Glomerular visceral epithelial cell (primary cell): ENCODE data around the gene SLC35G2.
"Not testable (repeated sequence)": the region's sequence is repeated elsewhere in the genome, so short reads cannot be mapped to it uniquely, and the experiment has no call there.

Source experiments
- DNase-seq: peaks from one replicate; pipeline ENCODE4 v3.0.0-alpha.2; 2016; ENCODE audit errors: extremely low spot score

SLC35G2 gene

DNA sequence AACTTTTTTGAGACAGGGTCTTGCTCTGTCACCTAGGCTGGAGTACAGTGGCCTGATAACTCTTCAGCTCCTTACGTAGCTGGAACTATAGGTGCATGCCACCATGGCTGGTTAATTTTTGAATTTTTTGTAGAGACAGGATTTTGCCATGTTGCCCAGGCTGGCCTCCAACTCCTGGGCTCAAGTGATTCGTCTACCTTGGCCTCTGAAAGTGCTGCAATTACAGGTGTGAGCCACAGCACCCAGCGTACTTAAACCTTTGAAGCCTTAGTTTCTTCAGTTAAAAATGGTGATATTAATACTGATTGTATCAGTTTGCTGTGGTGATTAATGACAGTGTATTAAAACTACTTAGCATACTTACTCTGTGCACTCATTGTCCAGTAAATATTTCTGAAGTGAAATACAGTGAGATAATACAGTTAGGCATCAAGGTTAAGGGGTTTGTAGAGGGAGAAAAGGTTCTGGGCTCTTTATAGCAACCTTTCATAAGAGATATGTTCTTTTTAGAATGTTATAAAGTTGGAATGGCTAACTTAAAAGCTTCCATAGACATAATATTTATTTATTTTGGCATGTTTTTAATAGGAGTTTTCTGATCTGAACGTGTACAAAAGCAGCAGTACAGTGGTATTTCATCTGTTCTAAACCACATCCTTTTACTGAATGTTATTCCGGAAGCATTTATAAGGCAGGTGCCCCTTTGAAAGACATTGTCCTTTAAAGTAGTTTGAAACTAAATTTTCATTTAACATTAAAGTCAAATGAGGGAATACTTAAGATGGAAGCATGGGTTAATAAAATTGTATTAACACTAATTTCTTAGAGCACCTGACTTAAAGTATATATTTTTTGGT lies 66.7 kb downstream of the SLC35G2 start:
- no peak for DNase-seq

DNA sequence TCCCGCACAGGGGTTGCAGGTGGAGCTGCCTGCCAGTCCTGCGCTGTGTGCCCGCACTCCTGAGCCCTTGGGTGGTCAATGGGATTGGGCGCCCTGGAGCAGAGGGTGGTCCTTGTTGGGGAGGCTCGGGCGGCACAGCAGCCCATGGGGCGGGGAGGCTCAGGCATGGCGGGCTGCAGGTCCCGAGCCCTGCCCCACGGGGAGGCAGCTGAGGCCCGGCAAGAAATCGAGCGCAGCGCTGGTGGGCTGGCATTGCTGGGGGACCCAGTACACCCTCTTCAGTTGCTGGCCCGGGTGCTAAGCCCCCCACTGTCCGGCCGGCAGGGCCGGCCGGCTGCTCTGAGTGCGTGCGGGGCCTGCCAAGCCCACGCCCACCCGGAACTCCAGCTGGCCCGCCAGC lies 71.0 kb downstream of the SLC35G2 start:
- DNase-seq, result no peak

DNA sequence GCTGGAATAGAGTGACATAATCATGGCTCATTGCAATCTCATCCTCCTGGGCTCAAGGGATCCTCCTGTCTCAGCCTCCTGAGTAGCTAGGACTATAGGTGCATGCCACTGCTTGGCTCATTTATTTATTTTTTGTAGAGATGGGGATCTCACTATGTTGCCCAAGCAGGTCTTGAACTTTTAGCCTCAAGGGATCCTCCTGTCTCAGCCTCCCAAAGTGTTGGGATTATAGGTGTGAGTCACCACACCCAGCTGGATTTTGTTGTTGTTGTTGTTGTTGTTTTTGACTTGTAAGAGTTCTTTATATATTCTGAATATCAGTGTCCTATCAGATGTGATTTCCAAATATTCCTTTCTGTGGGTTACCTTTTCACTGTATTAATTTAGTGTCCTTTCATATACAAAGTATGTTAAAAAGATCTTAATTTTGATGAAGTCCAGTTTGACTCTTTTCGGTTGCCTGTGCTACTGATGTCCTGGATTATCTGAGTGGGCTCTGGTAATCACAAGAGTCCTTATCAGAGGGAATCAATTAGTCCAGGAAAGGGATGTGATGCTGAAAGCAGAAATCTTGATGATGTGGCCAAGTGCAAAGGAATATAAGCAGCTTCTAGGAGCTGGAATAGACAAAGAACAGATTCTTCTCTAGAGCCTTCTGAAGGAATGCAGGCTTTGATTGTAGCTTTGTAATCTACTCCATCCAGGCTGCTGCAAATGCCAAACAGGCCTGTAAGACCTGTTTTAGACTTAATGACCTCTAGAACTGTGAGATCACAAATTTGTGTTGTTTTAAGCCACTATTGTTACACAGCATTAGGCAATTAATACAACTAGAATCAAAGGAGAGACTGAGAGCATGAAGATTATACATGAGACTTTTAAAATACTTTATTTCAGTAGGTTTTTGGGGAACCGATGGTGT lies 73.3 kb downstream of the SLC35G2 start:
- no peak for DNase-seq

DNA sequence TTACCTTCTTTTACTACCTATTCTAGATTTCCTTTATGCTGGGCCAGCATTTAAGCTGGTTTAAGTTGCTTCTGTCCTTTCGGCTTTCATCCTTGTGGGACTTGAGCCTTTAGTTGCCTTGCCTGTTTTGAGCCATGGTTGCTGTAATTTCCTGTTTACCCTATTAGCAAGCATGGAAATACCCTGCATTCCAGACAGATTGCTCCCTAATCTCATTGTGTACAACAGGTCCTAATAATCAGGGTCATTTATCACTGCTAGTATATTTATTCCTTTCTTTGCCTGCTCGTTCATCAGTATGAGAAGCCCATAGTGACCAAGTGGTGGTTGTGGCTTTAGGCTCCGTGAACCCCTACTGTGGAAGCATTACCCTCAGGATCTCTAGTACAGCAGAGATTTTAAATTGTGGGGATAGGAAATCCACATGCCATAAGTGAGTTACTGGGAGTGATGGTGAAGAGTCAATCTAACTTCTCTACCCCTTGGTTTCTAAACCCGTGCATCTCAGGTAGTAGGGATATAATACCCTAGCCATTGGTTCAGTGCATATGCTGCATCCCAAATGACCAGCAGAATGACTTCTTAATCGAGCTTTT lies 75.0 kb downstream of the SLC35G2 start:
- DNase-seq, result no peak

DNA sequence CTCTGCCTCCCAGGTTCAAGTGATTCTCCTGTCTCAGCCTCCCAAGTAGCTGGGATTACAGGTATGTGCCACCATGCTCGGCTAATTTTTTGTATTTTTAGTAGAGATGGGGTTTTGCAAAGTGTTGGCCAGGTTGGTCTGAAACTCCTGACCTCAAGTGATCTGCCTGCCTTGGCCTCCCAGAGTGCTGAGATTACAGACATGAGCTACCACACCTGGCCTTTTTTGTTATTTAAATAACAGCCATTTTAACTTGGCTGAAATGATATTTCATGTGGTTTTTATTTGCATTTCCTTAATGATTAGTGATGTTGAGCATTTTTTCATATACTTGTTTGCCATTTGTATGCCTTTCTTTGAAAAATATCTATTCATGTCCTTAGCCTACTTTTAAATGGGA lies 78.2 kb downstream of the SLC35G2 start:
- DNase-seq, result not testable (repeated sequence)

DNA sequence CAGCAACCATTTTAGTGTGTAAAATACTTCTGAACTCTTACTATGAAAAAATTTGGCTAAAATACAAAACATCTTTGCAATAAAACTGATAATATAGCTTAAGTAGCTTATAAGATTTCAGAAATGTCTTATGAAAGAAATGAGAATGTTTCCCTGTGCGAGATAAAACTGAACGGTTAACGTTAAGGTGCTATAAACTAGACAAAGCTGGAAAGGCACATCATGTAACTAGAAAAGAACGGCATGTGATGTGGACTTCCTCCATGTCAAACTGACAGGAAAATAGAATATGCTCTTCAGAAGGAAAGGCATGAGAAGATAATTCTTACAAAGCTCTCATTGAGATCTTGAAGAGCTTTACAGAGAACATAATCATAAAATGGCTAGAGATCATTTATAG lies 79.6 kb downstream of the SLC35G2 start:
- DNase-seq, result no peak

DNA sequence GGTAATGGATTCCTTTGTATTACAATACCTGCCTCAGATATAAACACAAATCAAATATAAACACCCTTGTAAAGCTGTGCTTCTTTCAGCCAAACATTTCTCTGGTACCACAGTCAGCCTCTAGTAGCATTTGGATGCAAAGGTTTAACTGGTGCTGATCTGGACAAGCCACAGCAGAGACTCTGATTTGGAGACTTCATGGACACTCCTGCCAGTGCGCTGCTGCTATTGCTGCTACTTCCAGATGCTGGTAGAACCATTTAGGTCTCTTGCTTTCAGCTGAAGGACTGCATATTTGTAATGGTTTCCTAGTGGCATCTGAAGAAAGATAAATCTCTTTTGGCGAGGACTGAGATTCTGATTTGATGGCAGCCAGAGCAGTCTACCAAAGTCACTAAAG lies 80.0 kb downstream of the SLC35G2 start:
- DNase-seq, result no peak

DNA sequence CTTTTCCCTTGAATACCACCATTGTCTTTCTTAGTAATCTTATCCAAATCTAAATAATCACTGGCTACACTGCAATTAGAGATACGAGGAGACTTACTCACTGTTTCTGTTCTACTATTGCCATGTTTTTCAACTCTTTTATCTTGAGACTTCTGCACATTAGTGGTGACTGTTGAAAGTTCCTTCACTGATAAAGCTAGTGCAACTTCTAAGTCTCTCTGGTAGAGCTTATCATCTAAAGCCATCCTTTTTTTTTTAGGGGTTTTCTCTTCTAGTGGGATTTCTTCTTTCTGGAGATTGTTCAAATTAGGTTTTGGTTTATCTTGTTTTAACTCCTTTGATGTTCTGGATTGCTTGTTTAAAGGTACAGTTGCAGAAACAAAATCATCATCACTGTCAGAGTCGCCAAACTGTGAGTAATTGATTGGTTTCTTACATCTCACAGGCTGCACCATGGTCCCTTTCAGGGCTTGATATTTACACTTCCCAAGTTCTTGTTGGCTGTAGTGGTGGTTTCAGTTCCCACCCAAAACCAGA lies 80.8 kb downstream of the SLC35G2 start:
- no peak for DNase-seq

DNA sequence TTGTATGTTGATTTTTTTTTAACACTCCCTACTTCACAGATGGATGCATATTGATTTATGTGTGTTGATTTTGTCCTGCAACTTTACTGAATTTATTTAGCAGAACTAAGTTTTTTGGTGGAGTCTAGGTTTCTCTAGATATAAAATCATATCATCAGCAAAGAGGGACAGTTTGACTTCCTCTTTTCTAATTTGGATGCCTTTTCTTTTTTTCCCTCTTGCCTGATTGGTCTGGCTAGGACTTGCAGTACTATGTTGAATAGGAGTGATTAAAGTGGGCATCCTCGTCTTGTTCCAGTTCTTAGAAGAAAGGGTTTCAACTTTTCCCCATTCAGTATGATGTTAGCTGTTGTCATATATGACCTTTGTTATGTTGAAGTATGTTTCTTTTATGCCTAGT lies 81.8 kb downstream of the SLC35G2 start:
- not testable (repeated sequence) for DNase-seq

DNA sequence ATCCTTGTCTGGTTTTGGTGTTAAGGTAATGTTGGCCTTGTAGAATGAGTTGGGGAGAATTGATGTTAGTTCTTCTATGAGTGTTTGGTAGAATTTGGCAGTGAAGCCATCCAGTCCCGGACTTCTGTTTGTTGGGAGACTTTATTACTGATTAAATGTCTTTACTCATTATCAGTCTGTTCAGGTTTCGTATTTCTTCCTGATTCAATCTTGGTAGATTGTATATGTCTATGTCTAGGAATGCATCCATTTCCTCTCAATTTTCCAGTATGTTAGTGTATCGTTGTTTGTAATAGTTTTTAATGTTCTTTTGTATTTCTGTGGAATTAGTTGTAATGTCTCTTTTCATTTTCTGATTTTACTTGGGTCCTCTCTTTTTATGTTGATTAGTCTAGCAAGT lies 82.5 kb downstream of the SLC35G2 start:
- DNase-seq, result no peak

DNA sequence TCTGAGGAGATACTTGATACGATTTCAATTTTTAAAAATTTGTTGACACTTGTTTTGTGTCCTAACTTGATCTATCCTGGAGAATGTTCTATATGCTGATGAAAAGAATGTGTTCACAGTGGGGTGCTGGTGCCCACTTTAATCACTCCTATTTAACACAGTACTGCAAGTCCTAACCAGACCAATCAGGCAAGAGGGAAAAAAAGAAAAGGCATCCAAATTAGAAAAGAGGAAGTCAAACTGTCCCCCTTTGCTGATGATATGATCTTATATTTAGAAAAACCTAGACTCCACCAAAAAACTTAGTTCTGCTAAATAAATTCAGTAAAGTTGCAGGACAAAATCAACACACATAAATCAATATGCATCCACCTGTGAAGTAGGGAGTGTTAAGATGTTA lies 83.6 kb downstream of the SLC35G2 start:
- DNase-seq, result not testable (repeated sequence)

DNA sequence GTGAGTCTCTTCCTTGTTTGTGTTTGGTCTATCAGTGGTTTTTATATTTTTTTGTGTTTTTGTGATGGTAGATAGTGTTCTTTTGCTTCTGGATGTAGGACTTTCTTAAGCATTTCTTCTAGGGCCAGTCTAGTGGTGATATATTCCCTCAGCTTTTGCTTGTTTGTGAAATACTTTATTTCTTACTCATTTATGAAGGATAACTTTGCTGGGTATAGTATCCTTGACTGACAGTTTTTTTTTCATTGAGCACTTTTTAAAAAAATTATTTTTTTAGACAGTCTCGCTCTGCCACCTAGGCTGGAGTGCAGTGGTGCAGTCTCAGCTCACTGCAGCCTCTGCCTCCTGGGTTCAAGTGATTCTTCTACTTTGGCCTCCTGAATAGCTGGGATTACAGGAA lies 85.0 kb downstream of the SLC35G2 start:
- no peak for DNase-seq

DNA sequence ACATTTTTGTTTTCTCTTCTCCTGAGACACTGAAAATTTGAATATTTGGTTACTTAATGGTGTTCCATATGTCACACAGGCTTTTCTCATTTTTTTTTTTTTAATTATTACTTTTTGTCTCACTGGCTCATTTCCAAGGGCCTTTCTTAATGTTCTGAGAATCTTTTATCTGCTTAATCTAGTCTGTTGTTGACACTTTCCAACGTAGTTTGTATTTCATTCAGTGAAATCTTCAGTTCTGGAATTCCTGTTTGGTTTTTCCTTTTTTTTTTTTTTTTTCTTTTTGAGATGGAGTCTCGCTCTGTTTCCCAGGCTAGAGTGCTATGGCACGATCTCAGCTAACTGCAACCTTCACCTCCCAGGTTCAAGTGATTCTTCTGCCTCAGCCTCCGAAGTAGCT lies 85.8 kb downstream of the SLC35G2 start:
- no peak for DNase-seq
